AG09309 (cell line): ENCODE measurements around the gene SDK1.

Experiments used
- DNase-seq: peaks from one replicate; pipeline ENCODE4 v3.0.0-alpha.2; 2010; ENCODE audit warnings: low read depth
- H3K4me3 ChIP-seq: 2 replicates; pipeline ENCODE4 v1.5.1; 2011; ENCODE audit warnings: mild to moderate bottlenecking, low read depth, low read length, moderate library complexity; ENCODE audit not compliant: control insufficient read depth
- TF ChIP-seq, protein P1 (sequence below): IDR thresholded peaks from 2 replicates; pipeline ENCODE4 v1.5.1; 2011; ENCODE audit warnings: mild to moderate bottlenecking, low read depth, low read length, inconsistent platforms; ENCODE audit not compliant: insufficient read depth, control insufficient read depth; ENCODE audit errors: missing control alignments

The SDK1 gene

DNA sequence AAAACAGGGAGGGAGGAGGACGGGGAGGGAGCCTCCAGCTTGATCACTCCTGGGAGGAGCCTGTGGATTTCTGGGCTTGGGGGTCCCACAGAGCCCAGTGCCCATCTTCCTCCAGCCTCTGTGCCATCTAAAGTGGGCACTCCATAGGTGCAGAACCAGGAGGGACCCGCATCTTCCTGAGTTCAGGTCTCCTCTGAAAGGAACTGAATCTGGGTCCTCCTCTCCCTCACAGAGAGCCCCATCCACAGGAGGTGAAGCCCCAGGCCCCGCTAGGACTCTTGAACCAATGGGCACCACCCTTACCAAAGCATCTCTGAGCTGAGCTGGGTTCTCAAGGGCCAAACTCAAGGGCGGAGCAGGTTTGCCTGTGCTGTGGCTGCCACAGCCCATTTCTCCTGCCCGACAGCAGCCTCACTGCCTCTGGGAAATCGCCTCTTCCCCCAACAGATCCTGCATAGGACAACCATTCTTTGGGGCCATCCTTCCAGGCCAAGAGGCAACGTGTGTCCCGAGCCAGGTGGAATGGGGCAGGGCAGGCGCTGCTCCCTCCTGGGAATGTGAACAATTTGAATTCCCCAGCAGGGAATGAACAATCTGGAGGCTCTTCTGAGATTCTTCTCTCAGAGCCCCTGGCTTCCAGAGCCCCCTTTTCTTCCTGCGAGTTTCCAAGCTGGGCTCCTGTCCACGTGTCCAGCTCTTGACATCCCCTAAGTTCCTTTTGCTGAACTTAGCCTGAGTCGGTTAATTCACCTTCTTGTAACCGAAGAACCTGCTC lies 970.1 kb downstream of the SDK1 start:
- TF ChIP-seq, protein P1, sequence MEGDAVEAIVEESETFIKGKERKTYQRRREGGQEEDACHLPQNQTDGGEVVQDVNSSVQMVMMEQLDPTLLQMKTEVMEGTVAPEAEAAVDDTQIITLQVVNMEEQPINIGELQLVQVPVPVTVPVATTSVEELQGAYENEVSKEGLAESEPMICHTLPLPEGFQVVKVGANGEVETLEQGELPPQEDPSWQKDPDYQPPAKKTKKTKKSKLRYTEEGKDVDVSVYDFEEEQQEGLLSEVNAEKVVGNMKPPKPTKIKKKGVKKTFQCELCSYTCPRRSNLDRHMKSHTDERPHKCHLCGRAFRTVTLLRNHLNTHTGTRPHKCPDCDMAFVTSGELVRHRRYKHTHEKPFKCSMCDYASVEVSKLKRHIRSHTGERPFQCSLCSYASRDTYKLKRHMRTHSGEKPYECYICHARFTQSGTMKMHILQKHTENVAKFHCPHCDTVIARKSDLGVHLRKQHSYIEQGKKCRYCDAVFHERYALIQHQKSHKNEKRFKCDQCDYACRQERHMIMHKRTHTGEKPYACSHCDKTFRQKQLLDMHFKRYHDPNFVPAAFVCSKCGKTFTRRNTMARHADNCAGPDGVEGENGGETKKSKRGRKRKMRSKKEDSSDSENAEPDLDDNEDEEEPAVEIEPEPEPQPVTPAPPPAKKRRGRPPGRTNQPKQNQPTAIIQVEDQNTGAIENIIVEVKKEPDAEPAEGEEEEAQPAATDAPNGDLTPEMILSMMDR: no peak
- H3K4me3 ChIP-seq: no peak overlapping the region
- DNase-seq: no peak

- TF ChIP-seq, protein P1: no peak
- H3K4me3 ChIP-seq: no peak overlapping the region
- DNase-seq: no peak
Measured at GRCh38 chr7:4271716-4272015, 970.6 kb downstream of the SDK1 start.

DNA sequence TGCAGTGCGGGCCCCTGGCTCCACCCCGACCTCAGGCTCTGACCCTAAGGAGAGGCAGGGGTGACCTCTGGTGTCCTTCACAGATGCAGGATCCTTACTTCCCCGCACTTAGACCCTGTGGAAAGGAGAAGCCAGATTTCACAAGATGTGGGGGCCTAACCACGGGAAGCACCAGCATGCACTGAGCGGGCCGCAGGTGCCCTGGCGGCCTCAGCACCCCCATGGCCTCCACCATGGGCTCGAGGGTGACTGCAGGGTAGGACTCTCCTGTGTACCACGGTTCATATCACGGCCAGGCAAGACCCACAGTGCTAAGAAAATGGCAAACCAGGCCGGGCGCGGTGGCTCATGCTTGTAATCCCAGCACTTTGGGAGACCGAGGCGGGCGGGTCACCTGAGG lies 971.1 kb downstream of the SDK1 start:
- H3K4me3 ChIP-seq: no peak overlapping the region
- TF ChIP-seq, protein P1: no peak
- no peak for DNase-seq

- no peak for DNase-seq
- H3K4me3 ChIP-seq: no peak overlapping the region
- TF ChIP-seq, protein P1: no peak
Measured at GRCh38 chr7:4273566-4274230, 972.6 kb downstream of the SDK1 start.

DNA sequence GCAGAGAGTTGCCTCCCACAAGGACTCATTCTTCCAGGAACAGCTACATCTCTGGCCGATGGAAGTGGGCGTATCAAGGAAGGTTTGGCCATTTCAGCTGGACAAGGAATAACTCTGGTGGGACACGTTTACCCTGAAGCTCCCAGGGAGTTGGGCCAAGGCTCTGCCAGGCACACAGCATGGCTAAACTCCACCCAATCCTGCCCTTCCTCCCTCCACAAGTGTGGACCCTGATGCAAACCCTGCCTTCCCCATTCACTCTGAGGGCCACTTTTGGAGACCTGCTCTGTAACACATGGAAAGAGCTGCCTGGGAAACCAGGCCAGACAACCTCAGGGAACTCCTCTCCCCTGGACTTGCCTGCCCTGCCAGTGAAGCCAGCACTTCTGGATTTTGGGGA lies 973.2 kb downstream of the SDK1 start:
- TF ChIP-seq, protein P1: no peak
- no peak for DNase-seq
- no peak overlapping the region for H3K4me3 ChIP-seq

DNA sequence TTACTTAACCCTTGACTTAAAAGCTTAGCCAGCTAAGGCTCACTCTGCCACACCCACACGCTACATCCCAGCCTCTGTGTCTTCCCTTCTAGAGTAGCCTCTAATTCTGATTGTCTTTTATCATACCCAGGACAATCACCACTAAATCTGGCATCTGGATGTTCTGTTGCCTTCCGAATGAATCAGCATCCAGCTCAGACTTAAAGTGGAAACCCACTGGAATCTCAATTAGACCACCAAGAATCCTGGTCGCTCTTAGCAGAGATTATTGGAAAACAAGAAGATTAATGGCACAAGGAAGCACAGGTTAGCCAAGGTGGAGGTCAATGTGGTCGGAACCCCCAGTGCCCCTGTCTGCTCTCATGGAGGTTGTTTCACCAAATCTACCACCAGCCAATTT lies 976.9 kb downstream of the SDK1 start:
- H3K4me3 ChIP-seq: no peak overlapping the region
- DNase-seq: no peak
- TF ChIP-seq, protein P1: no peak

- DNase-seq: no peak
- H3K4me3 ChIP-seq: no peak overlapping the region
- TF ChIP-seq, protein P1: no peak
Measured at GRCh38 chr7:4279216-4279615, 978.2 kb downstream of the SDK1 start.
